ENCODE measurements around the gene MISP.

- TF ChIP-seq GABPA (IDR thresholded peaks at IDR 0.05; ENCODE audit: low read depth) (no peak), USF1 (IDR thresholded peaks at IDR 0.05; ENCODE audit: borderline replicate concordance, low read depth) (no peak), POLR2AphosphoS5 (IDR thresholded peaks at IDR 0.05; ENCODE audit: low read depth, low read length) (no peak), EP300 (IDR thresholded peaks at IDR 0.05; ENCODE audit: borderline replicate concordance in 1 of 2, low read depth in 1 of 2, low read length in 1 of 2) (no peak)
- TF ChIP-seq, protein P1, sequence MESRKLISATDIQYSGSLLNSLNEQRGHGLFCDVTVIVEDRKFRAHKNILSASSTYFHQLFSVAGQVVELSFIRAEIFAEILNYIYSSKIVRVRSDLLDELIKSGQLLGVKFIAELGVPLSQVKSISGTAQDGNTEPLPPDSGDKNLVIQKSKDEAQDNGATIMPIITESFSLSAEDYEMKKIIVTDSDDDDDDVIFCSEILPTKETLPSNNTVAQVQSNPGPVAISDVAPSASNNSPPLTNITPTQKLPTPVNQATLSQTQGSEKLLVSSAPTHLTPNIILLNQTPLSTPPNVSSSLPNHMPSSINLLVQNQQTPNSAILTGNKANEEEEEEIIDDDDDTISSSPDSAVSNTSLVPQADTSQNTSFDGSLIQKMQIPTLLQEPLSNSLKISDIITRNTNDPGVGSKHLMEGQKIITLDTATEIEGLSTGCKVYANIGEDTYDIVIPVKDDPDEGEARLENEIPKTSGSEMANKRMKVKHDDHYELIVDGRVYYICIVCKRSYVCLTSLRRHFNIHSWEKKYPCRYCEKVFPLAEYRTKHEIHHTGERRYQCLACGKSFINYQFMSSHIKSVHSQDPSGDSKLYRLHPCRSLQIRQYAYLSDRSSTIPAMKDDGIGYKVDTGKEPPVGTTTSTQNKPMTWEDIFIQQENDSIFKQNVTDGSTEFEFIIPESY (IDR thresholded peaks at IDR 0.05; ENCODE audit: borderline replicate concordance, low read depth) = no peak
- TF ChIP-seq, protein P2, sequence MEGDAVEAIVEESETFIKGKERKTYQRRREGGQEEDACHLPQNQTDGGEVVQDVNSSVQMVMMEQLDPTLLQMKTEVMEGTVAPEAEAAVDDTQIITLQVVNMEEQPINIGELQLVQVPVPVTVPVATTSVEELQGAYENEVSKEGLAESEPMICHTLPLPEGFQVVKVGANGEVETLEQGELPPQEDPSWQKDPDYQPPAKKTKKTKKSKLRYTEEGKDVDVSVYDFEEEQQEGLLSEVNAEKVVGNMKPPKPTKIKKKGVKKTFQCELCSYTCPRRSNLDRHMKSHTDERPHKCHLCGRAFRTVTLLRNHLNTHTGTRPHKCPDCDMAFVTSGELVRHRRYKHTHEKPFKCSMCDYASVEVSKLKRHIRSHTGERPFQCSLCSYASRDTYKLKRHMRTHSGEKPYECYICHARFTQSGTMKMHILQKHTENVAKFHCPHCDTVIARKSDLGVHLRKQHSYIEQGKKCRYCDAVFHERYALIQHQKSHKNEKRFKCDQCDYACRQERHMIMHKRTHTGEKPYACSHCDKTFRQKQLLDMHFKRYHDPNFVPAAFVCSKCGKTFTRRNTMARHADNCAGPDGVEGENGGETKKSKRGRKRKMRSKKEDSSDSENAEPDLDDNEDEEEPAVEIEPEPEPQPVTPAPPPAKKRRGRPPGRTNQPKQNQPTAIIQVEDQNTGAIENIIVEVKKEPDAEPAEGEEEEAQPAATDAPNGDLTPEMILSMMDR (IDR thresholded peaks at IDR 0.05) = no peak
Measured at GRCh38 chr19:763869-764268, 13.0 kb downstream of the MISP start.

Measured in SK-N-SH (cell line).